H1 (cell line): ENCODE data around the gene IL36A. TPM values are rescaled to one million over a fixed set of nuclear protein-coding genes. Genes with fewer than 3 reads are reported as not detected.

Source experiments
- CTCF ChIA-PET: fragments of 300-600 bp; sonication (Branson Sonifier 250); formaldehyde crosslinking; loops from one replicate; lab custom pipeline; 2021; ENCODE audit not compliant: partially characterized antibody; lab: Charles Lee
- POLR2A ChIA-PET: fragments of 300-600 bp; sonication (Branson Sonifier 250); formaldehyde crosslinking; loops from one replicate; lab custom pipeline; 2021; ENCODE audit warnings: inconsistent platforms; ENCODE audit not compliant: partially characterized antibody; lab: Charles Lee
- DNase-seq, 2 experiments: peaks; one replicate each; pipeline versions ENCODE4 v3.0.0 to v3.0.0-alpha.2; 2010 to 2022; ENCODE audit warnings: low spot score in 2 of 2, low read depth in 1 of 2, mixed read lengths in 1 of 2
- FAIRE-seq: peaks from 2 replicates; lab custom pipeline; 2011; peaks lifted over from hg19 to GRCh38; lab: Jason Lieb, UNC
- H2AFZ ChIP-seq: 2 replicates; pipeline ENCODE4 v1.8.1; 2012; ENCODE audit warnings: low read length, inconsistent platforms
- H2AK5ac ChIP-seq: 2 replicates; pipeline ENCODE4 v1.6.1; 2013; ENCODE audit warnings: low read depth, low read length
- H2BK120ac ChIP-seq: replicated peaks from 2 replicates; pipeline ENCODE3; 2013; ENCODE audit warnings: low read depth, low read length, inconsistent platforms
- H2BK12ac ChIP-seq: 2 replicates; pipeline ENCODE4 v1.6.1; 2013; ENCODE audit warnings: low read depth, low read length
- H2BK15ac ChIP-seq: 2 replicates; pipeline ENCODE4 v1.6.1; 2013; ENCODE audit warnings: low read length
- H2BK20ac ChIP-seq: 2 replicates; pipeline ENCODE4 v1.6.1; 2013; ENCODE audit warnings: low read length
- H2BK5ac ChIP-seq: 2 replicates; pipeline ENCODE4 v1.6.1; 2013; ENCODE audit warnings: low read depth, low read length
- H3K14ac ChIP-seq: 2 replicates; pipeline ENCODE4 v1.6.1; 2013; ENCODE audit warnings: inconsistent platforms; ENCODE audit not compliant: insufficient read length
- H3K18ac ChIP-seq: 2 replicates; pipeline ENCODE4 v1.6.1; 2013; ENCODE audit warnings: low read length; ENCODE audit errors: extremely low read depth
- H3K23ac ChIP-seq: 2 replicates; pipeline ENCODE4 v1.6.1; 2013; ENCODE audit warnings: inconsistent platforms; ENCODE audit not compliant: insufficient read length
- H3K23me2 ChIP-seq: 2 replicates; pipeline ENCODE4 v1.6.1; 2013; ENCODE audit warnings: low read depth, low read length
- H3K27ac ChIP-seq: 2 replicates; pipeline ENCODE4 v1.6.1; 2011; ENCODE audit warnings: low read depth, low read length, inconsistent platforms
- H3K27me3 ChIP-seq, 4 experiments: replicated peaks in 1 of 4; 1 replicate in 1 of 4; 2 replicates in 3 of 4; pipeline versions ENCODE4 v1.6.1 to v1.8.1; 2011 to 2013; ENCODE audit warnings: low read length in 3 of 4, mild to moderate bottlenecking in 3 of 4, inconsistent platforms in 2 of 4, mixed read lengths in 2 of 4, moderate library complexity in 1 of 4; ENCODE audit not compliant: control insufficient read depth in 3 of 4, insufficient read depth in 3 of 4; ENCODE audit errors: extremely low read depth in 1 of 4
- H3K36me3 ChIP-seq, 4 experiments: 2 replicates each; pipeline versions ENCODE4 v1.6.1 to v1.8.1; 2011 to 2013; ENCODE audit warnings: mild to moderate bottlenecking in 4 of 4, low read length in 3 of 4, moderate library complexity in 2 of 4, control low read depth in 1 of 4, inconsistent platforms in 1 of 4; ENCODE audit not compliant: insufficient read depth in 4 of 4, control insufficient read depth in 2 of 4
- H3K4ac ChIP-seq: replicated peaks from 2 replicates; pipeline ENCODE3; 2013; ENCODE audit warnings: low read length, low read depth, mixed read lengths, inconsistent platforms; ENCODE audit not compliant: insufficient read length
- H3K4me1 ChIP-seq, 4 experiments: replicated peaks in 1 of 4; 1 replicate in 1 of 4; 2 replicates in 3 of 4; pipeline versions ENCODE4 v1.6.1 to v1.8.1; 2011 to 2013; ENCODE audit warnings: low read length in 3 of 4, inconsistent platforms in 2 of 4, mixed read lengths in 1 of 4; ENCODE audit not compliant: insufficient read depth in 4 of 4, control insufficient read depth in 3 of 4
- H3K4me2 ChIP-seq, 2 experiments: 2 replicates each; pipeline versions ENCODE4 v1.6.1 to v1.8.1; 2011 to 2013; ENCODE audit warnings: low read depth in 2 of 2, low read length in 2 of 2, control low read depth in 1 of 2, inconsistent platforms in 1 of 2, mild to moderate bottlenecking in 1 of 2; ENCODE audit not compliant: insufficient read depth in 1 of 2
- H3K4me3 ChIP-seq, 4 experiments: fragments of 200-600, 300-600 bp in 1 of 4; sonication (generic), shearing (Covaris generic), sonication (Bioruptor Twin) in 1 of 4; 2 replicates each; pipeline versions ENCODE4 v1.5.1 to v1.8.1; 2011 to 2016; ENCODE audit warnings: low read length in 4 of 4, low read depth in 3 of 4, control low read depth in 2 of 4, inconsistent platforms in 2 of 4, mild to moderate bottlenecking in 2 of 4, mixed read lengths in 1 of 4, moderate library complexity in 1 of 4; ENCODE audit not compliant: insufficient read depth in 2 of 4; ENCODE audit errors: extremely low read depth in 1 of 4
- H3K56ac ChIP-seq: replicated peaks from 2 replicates; pipeline ENCODE3; 2013; ENCODE audit warnings: low read depth, mild to moderate bottlenecking, mixed read lengths, low read length, inconsistent platforms; ENCODE audit not compliant: insufficient read length
- H3K79me1 ChIP-seq: 2 replicates; pipeline ENCODE4 v1.6.1; 2013; ENCODE audit warnings: low read depth, low read length, control low read depth
- H3K79me2 ChIP-seq, 2 experiments: 2 replicates each; pipeline versions ENCODE4 v1.6.1 to v1.8.1; 2012 to 2013; ENCODE audit warnings: low read length in 2 of 2, mild to moderate bottlenecking in 2 of 2, inconsistent platforms in 1 of 2; ENCODE audit not compliant: insufficient read depth in 2 of 2, control insufficient read depth in 1 of 2
- H3K9ac ChIP-seq, 4 experiments: replicated peaks in 1 of 4; 1 replicate in 1 of 4; 2 replicates in 3 of 4; pipeline versions ENCODE4 v1.6.1 to v1.8.1; 2011 to 2013; ENCODE audit warnings: low read depth in 3 of 4, low read length in 3 of 4, control low read depth in 2 of 4, mild to moderate bottlenecking in 2 of 4, moderate library complexity in 2 of 4, inconsistent platforms in 1 of 4; ENCODE audit errors: extremely low read depth in 1 of 4
- H3K9me3 ChIP-seq, 2 experiments: 2 replicates each; pipeline versions ENCODE4 v1.6.1 to v1.8.1; 2012 to 2013; ENCODE audit warnings: mild to moderate bottlenecking in 2 of 2, moderate library complexity in 2 of 2, control low read depth in 1 of 2, inconsistent platforms in 1 of 2, low read depth in 1 of 2, low read length in 1 of 2, mixed read lengths in 1 of 2; ENCODE audit not compliant: insufficient read depth in 2 of 2
- H4K20me1 ChIP-seq, 2 experiments: replicated peaks in 1 of 2; 2 replicates each; pipeline versions ENCODE3 to v1.8.1; 2011 to 2013; ENCODE audit warnings: inconsistent platforms in 2 of 2, low read length in 2 of 2, mild to moderate bottlenecking in 1 of 2; ENCODE audit not compliant: insufficient read depth in 2 of 2, control insufficient read depth in 1 of 2
- H4K5ac ChIP-seq: 2 replicates; pipeline ENCODE4 v1.6.1; 2013; ENCODE audit warnings: low read length, low read depth, mixed read lengths, inconsistent platforms; ENCODE audit not compliant: insufficient read length
- H4K8ac ChIP-seq: 2 replicates; pipeline ENCODE4 v1.8.0; 2013; ENCODE audit warnings: mild to moderate bottlenecking, moderate library complexity, low read length, inconsistent platforms; ENCODE audit not compliant: insufficient read depth; ENCODE audit errors: extremely low read depth
- H4K91ac ChIP-seq: replicated peaks from 2 replicates; pipeline ENCODE3; 2013; ENCODE audit warnings: low read length, mixed read lengths, inconsistent platforms; ENCODE audit not compliant: insufficient read length
- BACH1 ChIP-seq: IDR thresholded peaks from 2 replicates; pipeline ENCODE4 v1.6.1; 2012; ENCODE audit warnings: low read length, improper control_type of control experiment
- NANOG ChIP-seq: IDR thresholded peaks from 2 replicates; pipeline ENCODE4 v1.6.1; 2011; ENCODE audit warnings: low read length, low read depth, mild to moderate bottlenecking, inconsistent platforms; ENCODE audit not compliant: insufficient read depth, poor library complexity, severe bottlenecking
- TAF7 ChIP-seq: optimal IDR thresholded peaks from 2 replicates; pipeline ENCODE3; 2011; ENCODE audit warnings: low read depth, mild to moderate bottlenecking, inconsistent platforms, low read length, moderate library complexity, borderline replicate concordance
- ZNF274 ChIP-seq: IDR thresholded peaks from 2 replicates; pipeline ENCODE4 v1.7.0; 2012; ENCODE audit warnings: low read length, borderline replicate concordance; ENCODE audit errors: extremely low read depth
- WGBS, 2 experiments: shearing (Covaris generic) in 1 of 2; methylation state at CpG; one replicate each; pipeline versions ENCODE4 v1.1.6 to v1.1.7; 2013 to 2015; ENCODE audit warnings: low lambda C conversion rate in 2 of 2, mixed read lengths in 2 of 2, inconsistent platforms in 1 of 2, low coverage in 1 of 2, missing lambda C conversion rate in 1 of 2; ENCODE audit not compliant: insufficient replicate concordance in 2 of 2, insufficient coverage in 1 of 2, insufficient read length in 1 of 2; ENCODE audit errors: extremely low coverage in 1 of 2, missing lambda C conversion rate in 1 of 2; 5-methylcytosine and 5-hydroxymethylcytosine counted together
- polyA plus RNA-seq, 7 experiments: library from polyadenylated mRNA; depleted of rRNA in 3 of 7; stranded (reverse) in 5 of 7; unstranded in 2 of 7; fragments of >200 nt in 5 of 7; fragments of 200-250 nt in 2 of 7; gene quantifications; 1 replicate in 5 of 7; 2 replicates in 1 of 7; 4 replicates in 1 of 7; pipeline versions ENCODE4 v1.2.1 to v1.2.3, GENCODE V29; 2011 to 2013; ENCODE audit warnings: missing spikeins in 2 of 7, mixed read lengths in 2 of 7
- total RNA-seq: library from RNA; stranded (reverse); fragmentation: NEBNext Ultra II Directional; extraction: Animal tissue kit (Norgen Biotek cat#: 25700); gene quantifications from 2 replicates; pipeline ENCODE4 v1.2.1, GENCODE V29; 2021

IL36A gene
- total and polyA plus RNA-seq, 2 of the 8 experiments (the other 6 are each of a cell fraction or from before 2014, with no cell fraction given), result not detected

DNA sequence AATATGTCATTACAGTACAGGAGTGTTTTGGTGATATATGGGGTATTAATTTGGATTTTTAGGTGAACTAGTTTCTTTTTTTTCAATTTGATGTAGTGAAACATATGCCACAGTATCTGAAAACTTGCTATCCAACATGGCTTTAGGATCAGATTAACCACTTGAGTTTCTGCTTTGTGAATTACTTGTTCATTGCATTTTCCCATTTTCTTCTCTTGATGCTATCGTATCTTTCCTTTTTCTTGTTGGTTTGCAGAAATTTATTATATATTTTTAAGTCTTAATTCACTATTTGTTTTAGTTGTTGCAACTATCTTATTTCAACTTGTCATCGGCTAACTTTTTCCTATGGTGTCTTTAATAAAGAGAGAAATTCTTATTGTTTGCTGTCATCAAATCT is 8.8 kb downstream of the IL36A start:
- Histone ChIP-seq H2BK12ac (no peak overlapping the region), H2AK5ac (no peak overlapping the region), H2BK20ac (no peak overlapping the region), H3K4ac (no peak overlapping the region), H3K23ac (no peak overlapping the region), H3K79me2 (no peaks in the 10 kb centered on the region), H3K36me3 (no peaks in the 10 kb centered on the region), H2BK5ac (no peak overlapping the region), H3K4me3 (no peak overlapping the region), H2BK120ac (no peak overlapping the region), H3K27ac (no peak overlapping the region), H4K8ac (no peak overlapping the region), H4K5ac (no peak overlapping the region), H3K4me1 (no peaks in the 10 kb centered on the region), H4K91ac (no peak overlapping the region), H3K27me3 (no peaks in the 10 kb centered on the region), H3K79me1 (no peaks in the 10 kb centered on the region), H3K4me2 (no peak overlapping the region), H4K20me1 (no peaks in the 10 kb centered on the region), H3K23me2 (no peaks in the 10 kb centered on the region), H3K9me3 (peaks cover 0 to 4% of the 10 kb centered on the region in 2 experiments; a peak in 1 of 4 replicates), H3K18ac (no peak overlapping the region), H3K14ac (no peak overlapping the region), H3K9ac (no peak overlapping the region), H2BK15ac (no peak overlapping the region), H3K56ac (no peak overlapping the region), H2AFZ (no peak overlapping the region)
- TF ChIP-seq BACH1, result no peak
- no peak for TF ChIP-seq TAF7
- TF ChIP-seq ZNF274, result no peak
- no peak for TF ChIP-seq NANOG
- no peak for DNase-seq
- WGBS, 2 experiments, result 82% methylated on average over 2 of the region's 2 CpGs; no CpG with 5 or more reads in 1 of the 2 experiments
- FAIRE-seq, result no peak
- POLR2A ChIA-PET, result no interaction called here
- CTCF ChIA-PET, result no interaction called here
